AG04449 (cell line): ENCODE data around the gene SDK2.

Experiments
- CTCF ChIA-PET: fragments of 350-600 bp; formaldehyde crosslinking; extraction: SDS; loops from one replicate; lab custom pipeline; 2021; ENCODE audit warnings: antibody characterized with exemption; lab: Yijun Ruan, JAX
- POLR2A ChIA-PET: fragments of 400-600, 350-600 bp; formaldehyde crosslinking; extraction: SDS; loops from one replicate; lab custom pipeline; 2020; ENCODE audit warnings: antibody characterized with exemption, inconsistent platforms; lab: Yijun Ruan, JAX
- DNase-seq: peaks from one replicate; pipeline ENCODE4 v3.0.0-alpha.2; 2010; ENCODE audit warnings: low read depth, low spot score
- H3K4me3 ChIP-seq: 2 replicates; pipeline ENCODE4 v1.5.1; 2011; ENCODE audit warnings: low read depth, mild to moderate bottlenecking, control low read depth, low read length
- TF ChIP-seq, protein P1 (sequence below): IDR thresholded peaks from one replicate; pipeline ENCODE4 v1.5.1; 2011; ENCODE audit warnings: mild to moderate bottlenecking, moderate library complexity, low read length, control low read depth, inconsistent platforms; ENCODE audit not compliant: insufficient read depth; ENCODE audit errors: missing control alignments

The SDK2 gene

DNA sequence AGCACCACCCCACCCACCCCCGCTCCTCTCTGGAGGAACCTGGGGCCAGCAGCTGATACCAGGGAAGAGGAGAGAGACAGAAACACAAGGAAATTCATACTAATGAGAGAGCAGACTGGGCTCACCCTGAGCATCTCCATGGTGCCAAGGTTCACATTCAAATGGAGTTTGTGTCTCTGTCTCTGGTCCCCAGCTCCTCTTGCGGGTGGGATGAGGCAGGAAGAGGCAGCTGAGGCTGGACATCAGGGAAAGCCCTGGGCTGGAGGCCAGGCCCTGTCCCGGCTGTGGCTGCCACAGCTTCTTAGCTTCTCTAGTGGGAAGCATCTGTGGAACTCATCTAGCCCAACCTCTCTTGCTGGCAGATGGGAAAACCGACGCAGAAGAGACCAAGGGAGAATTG is 121.5 kb downstream of the SDK2 start:
- DNase-seq = no peak
- no peak overlapping the region for H3K4me3 ChIP-seq
- ChIA-PET CTCF (no interaction called here), POLR2A (no interaction called here)
- TF ChIP-seq, protein P1, sequence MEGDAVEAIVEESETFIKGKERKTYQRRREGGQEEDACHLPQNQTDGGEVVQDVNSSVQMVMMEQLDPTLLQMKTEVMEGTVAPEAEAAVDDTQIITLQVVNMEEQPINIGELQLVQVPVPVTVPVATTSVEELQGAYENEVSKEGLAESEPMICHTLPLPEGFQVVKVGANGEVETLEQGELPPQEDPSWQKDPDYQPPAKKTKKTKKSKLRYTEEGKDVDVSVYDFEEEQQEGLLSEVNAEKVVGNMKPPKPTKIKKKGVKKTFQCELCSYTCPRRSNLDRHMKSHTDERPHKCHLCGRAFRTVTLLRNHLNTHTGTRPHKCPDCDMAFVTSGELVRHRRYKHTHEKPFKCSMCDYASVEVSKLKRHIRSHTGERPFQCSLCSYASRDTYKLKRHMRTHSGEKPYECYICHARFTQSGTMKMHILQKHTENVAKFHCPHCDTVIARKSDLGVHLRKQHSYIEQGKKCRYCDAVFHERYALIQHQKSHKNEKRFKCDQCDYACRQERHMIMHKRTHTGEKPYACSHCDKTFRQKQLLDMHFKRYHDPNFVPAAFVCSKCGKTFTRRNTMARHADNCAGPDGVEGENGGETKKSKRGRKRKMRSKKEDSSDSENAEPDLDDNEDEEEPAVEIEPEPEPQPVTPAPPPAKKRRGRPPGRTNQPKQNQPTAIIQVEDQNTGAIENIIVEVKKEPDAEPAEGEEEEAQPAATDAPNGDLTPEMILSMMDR = no peak

DNA sequence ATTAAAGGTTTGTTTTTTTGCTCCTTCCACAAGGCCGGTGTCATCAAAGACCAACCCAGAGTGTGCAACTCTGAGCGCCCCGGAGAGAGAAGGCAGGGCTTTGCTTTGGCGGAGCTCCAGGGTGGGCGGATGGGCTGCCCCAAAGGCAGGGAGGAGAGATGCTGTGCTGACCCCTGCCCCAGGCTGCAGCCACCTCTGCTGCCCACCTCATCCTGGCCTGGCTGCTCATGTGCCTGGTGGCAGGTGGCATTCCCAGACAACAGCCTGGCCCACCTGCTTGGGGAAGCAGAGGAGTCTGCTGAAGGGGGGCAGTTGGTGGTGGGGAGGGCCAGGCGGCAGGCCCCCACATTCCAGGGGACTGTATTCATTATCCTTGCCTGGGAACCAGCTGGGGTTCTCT is 122.1 kb downstream of the SDK2 start:
- TF ChIP-seq, protein P1 = no peak
- POLR2A ChIA-PET = no interaction called here
- CTCF ChIA-PET = no interaction called here
- DNase-seq = no peak
- H3K4me3 ChIP-seq = no peak overlapping the region

- CTCF ChIA-PET = no interaction called here
- POLR2A ChIA-PET = no interaction called here
- no peak overlapping the region for H3K4me3 ChIP-seq
- TF ChIP-seq, protein P1 = no peak
- DNase-seq = no peak
Observed at GRCh38 chr17:73521376-73521775, 122.9 kb downstream of the SDK2 start.

- TF ChIP-seq, protein P1 = no peak
- ChIA-PET POLR2A (no interaction called here), CTCF (no interaction called here)
- H3K4me3 ChIP-seq = no peak overlapping the region
- DNase-seq = no peak
Observed at GRCh38 chr17:73520369-73520761, 123.9 kb downstream of the SDK2 start.

GRCh38 chr17:73519714-73520368 is 124.4 kb downstream of the SDK2 start:
- CTCF ChIA-PET = no interaction called here
- POLR2A ChIA-PET = no interaction called here
- H3K4me3 ChIP-seq = no peak overlapping the region
- DNase-seq = no peak
- TF ChIP-seq, protein P1 = no peak

DNA sequence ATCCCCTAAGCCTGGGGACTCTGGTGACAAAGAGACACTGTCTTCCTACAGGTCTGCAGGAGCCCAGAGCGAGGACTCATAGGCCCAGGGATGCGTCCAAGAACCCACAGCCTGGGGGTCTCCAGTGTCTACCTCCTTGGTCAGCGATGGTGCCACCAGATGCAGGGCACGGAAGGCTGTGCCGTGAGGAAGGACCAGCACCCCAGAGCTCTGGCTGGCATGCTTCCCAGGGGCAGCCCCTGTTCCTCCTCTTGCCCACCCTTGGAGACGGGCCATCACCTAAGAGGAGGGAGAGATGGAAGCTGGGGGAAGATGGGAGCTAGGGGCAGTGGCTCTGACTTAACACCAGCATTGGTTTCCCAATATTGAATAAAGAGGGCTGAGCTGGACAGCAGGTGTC is 125.2 kb downstream of the SDK2 start:
- POLR2A ChIA-PET = no interaction called here
- TF ChIP-seq, protein P1 = no peak

More for the DNA sequence above, 125.2 kb downstream of the SDK2 start:
- DNase-seq = no peak
- CTCF ChIA-PET = no interaction called here
- H3K4me3 ChIP-seq = no peak overlapping the region
